NAMALWA (cell line): ENCODE data around the gene BMP7.

Source experiments
- DNase-seq: peaks from one replicate; pipeline ENCODE4 v3.0.0-alpha.2; 2015; ENCODE audit warnings: low spot score

The BMP7 gene

GRCh38 chr20:57229490-57229889 lies 37.0 kb downstream of the BMP7 start:
- no peak for DNase-seq

GRCh38 chr20:57225830-57226229 lies 40.6 kb downstream of the BMP7 start:
- DNase-seq: no peak

- DNase-seq: no peak
Observed at GRCh38 chr20:57225197-57225733, 41.2 kb downstream of the BMP7 start.

- DNase-seq: no peak
Observed at GRCh38 chr20:57224641-57225138, 41.8 kb downstream of the BMP7 start.

- no peak for DNase-seq
Observed at GRCh38 chr20:57223648-57224489, 42.6 kb downstream of the BMP7 start.

GRCh38 chr20:57222631-57222950 lies 43.9 kb downstream of the BMP7 start:
- DNase-seq: no peak

GRCh38 chr20:57221916-57222630 lies 44.4 kb downstream of the BMP7 start:
- DNase-seq: no peak

- DNase-seq: no peak
Observed at GRCh38 chr20:57220337-57221145, 45.9 kb downstream of the BMP7 start.

- no peak for DNase-seq
Observed at GRCh38 chr20:57219071-57219677, 47.3 kb downstream of the BMP7 start.

- DNase-seq: no peak
Observed at GRCh38 chr20:57218489-57218888, 48.0 kb downstream of the BMP7 start.

- no peak for DNase-seq
Observed at GRCh38 chr20:57217802-57218201, 48.6 kb downstream of the BMP7 start.

- no peak for DNase-seq
Observed at GRCh38 chr20:57216669-57217068, 49.8 kb downstream of the BMP7 start.

GRCh38 chr20:57215826-57216471 lies 50.5 kb downstream of the BMP7 start:
- peak; percentile 34 for DNase-seq

- no peak for DNase-seq
Observed at GRCh38 chr20:57215426-57215825, 51.0 kb downstream of the BMP7 start.

- no peak for DNase-seq
Observed at GRCh38 chr20:57214948-57215347, 51.5 kb downstream of the BMP7 start.

GRCh38 chr20:57214427-57214826 lies 52.0 kb downstream of the BMP7 start:
- no peak for DNase-seq

GRCh38 chr20:57213924-57214323 lies 52.5 kb downstream of the BMP7 start:
- DNase-seq: no peak

- no peak for DNase-seq
Observed at GRCh38 chr20:57213291-57213690, 53.1 kb downstream of the BMP7 start.

GRCh38 chr20:57212534-57213276 lies 53.7 kb downstream of the BMP7 start:
- DNase-seq: no peak

GRCh38 chr20:57211908-57212533 lies 54.4 kb downstream of the BMP7 start:
- DNase-seq: no peak
